GM12892 (cell line): ENCODE data around the gene GPR55.

Experiments used
- POLR2A ChIP-seq: IDR thresholded peaks from 2 replicates; pipeline ENCODE4 v1.6.1; 2011; ENCODE audit warnings: low read depth, low read length, control low read depth
- POLR2AphosphoS5 ChIP-seq: IDR thresholded peaks from 2 replicates; pipeline ENCODE4 v1.6.1; 2011; ENCODE audit warnings: low read depth, low read length, control low read depth
- TAF1 ChIP-seq: IDR thresholded peaks from 2 replicates; pipeline ENCODE4 v1.6.1; 2011; ENCODE audit warnings: low read depth, mild to moderate bottlenecking, control low read depth, low read length, borderline replicate concordance

DNA sequence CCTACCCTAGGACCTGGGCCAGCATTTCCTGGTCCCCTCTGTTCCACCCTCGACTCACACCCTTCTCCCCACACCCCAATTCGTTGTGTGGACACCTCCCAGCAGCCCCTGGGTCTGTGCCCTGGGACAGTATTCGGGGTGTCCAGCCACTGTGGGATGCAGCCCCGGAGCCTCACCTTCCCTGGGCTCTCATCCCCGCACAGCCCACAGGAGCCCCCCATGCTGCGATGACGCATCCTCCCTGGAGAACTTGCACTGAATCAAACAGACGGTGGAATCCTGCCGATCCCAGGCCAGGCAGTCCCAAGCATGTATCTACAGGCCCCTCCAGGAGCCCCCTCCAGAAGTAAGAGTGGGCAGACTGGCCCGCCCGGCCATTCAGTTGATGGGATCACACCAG is 50.6 kb downstream of the GPR55 start:
- TF ChIP-seq POLR2A (no peak), POLR2AphosphoS5 (no peak), TAF1 (no peak)
